Measurements from ENCODE around the gene MYOCD. TPM values are rescaled to one million over a fixed set of nuclear protein-coding genes. Genes with fewer than 3 reads are reported as not detected.

Gene MYOCD
- total RNA-seq, 6 experiments from 2014 or later = 0.07 to 2.4 (median 0.11) TPM

DNA sequence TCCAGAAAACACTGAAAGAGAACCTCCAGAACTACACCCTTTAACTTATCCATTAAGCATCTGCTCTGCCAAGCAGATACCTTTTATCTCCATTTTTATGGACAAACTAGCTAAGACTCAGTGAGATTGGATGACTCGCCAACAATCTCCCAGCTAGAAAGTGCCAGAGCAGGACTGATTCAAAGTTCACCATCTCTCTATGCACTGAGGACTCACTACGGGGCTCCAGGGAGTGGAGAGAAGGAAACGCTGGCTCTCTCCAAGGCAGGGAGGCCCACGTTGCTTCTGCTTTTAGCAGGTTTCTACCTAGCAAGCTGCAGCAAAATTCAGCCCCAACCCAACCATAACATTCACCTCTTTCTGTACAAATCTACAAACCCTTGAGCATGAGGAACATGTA, 70.8 kb downstream of the MYOCD start:
- DNase-seq (no peak), ATAC-seq (no peak)
- intact Hi-C loops (cut with DNase I) = no loop called here
- Histone ChIP-seq H3K4me1 (no peaks in the 10 kb centered on the region), H3K27me3 (no peaks in the 10 kb centered on the region), H3K9me3 (no peaks in the 10 kb centered on the region), H3K27ac (no peak overlapping the region), H3K4me3 (no peak overlapping the region), H3K36me3 (no peaks in the 10 kb centered on the region)
- TF ChIP-seq, protein P1, sequence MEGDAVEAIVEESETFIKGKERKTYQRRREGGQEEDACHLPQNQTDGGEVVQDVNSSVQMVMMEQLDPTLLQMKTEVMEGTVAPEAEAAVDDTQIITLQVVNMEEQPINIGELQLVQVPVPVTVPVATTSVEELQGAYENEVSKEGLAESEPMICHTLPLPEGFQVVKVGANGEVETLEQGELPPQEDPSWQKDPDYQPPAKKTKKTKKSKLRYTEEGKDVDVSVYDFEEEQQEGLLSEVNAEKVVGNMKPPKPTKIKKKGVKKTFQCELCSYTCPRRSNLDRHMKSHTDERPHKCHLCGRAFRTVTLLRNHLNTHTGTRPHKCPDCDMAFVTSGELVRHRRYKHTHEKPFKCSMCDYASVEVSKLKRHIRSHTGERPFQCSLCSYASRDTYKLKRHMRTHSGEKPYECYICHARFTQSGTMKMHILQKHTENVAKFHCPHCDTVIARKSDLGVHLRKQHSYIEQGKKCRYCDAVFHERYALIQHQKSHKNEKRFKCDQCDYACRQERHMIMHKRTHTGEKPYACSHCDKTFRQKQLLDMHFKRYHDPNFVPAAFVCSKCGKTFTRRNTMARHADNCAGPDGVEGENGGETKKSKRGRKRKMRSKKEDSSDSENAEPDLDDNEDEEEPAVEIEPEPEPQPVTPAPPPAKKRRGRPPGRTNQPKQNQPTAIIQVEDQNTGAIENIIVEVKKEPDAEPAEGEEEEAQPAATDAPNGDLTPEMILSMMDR (IDR thresholded peaks at IDR 0.05) = no peak
- TF ChIP-seq POLR2A (IDR thresholded peaks at IDR 0.05) = no peak
- 43% methylated on average over 4 of the region's 4 CpGs for WGBS (ENCODE audit: insufficient coverage, low coverage, low lambda C conversion rate, missing lambda C conversion rate)

DNA sequence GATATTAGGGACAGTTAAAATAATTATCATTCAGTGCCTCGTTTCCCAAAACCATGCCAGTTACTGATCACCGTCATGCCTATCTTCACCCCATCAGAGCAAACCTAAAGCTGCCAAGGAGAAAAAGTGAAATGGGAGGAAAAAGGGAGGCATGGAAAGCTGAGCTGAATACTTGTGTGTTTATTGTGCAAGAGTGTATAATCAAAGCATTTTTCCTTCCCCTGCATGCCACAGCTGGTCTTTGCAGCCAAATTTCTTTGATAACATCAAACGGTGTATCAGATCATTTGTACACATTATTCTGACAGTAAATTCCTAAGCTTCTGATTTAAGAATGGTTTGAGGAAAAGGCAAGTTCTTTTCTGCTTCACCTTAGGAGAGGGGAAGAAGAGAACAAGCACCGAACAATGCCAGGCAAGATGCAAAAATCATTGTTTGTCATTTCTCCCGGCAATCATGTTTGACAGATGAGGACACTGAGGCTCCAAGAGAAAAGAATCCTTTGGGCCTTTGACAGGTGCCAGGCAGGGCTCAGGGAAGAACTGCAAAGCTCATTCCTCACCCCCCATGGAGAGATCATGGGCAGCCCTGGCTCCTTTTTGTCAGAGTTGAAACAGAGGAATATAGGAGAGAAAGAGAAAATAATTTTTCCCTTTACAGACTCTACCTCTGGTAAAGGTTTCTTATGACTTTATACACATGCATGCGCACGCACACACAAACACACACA, 72.2 kb downstream of the MYOCD start:
- Histone ChIP-seq H3K36me3 (no peaks in the 10 kb centered on the region), H3K27ac (no peak overlapping the region), H3K9me3 (no peaks in the 10 kb centered on the region), H3K4me1 (peaks cover 0 to 5% (median 0%) of the 10 kb centered on the region in 4 donors), H3K27me3 (no peaks in the 10 kb centered on the region), H3K4me3 (no peak overlapping the region)
- TF ChIP-seq POLR2A (IDR thresholded peaks at IDR 0.05) = no peak
- TF ChIP-seq, protein P1 (IDR thresholded peaks at IDR 0.05) = no peak
- 44% methylated on average over 5 of the region's 7 CpGs for WGBS (ENCODE audit: insufficient coverage, low coverage, low lambda C conversion rate, missing lambda C conversion rate)
- no peak for ATAC-seq
- intact Hi-C loops (cut with DNase I) = no loop called here
- DNase-seq = no peak

DNA sequence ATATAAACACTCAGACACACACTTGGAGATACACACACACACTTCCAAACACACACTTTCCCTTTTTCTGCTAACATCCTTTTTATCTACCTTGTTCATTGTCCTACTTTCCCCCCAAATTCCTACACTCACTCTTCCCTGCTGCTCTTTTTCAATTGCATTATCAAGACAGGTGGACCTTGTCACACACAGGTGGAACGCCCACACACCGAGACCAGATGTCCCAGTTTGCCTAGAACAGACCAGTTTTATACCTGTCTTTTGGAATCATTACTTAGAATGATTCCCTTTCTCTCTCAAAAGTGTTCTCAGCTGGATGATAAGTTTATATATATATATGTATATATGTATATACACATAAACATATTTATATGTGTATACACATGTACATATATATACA, 72.9 kb downstream of the MYOCD start:
- 74% methylated on average over 2 of the region's 2 CpGs for WGBS (ENCODE audit: insufficient coverage, low coverage, low lambda C conversion rate, missing lambda C conversion rate)
- Histone ChIP-seq H3K27ac (no peak overlapping the region), H3K4me3 (no peak overlapping the region), H3K36me3 (no peaks in the 10 kb centered on the region), H3K4me1 (peaks cover 0 to 5% (median 0%) of the 10 kb centered on the region in 4 donors), H3K27me3 (no peaks in the 10 kb centered on the region), H3K9me3 (no peaks in the 10 kb centered on the region)
- intact Hi-C loops (cut with DNase I) = no loop called here
- DNase-seq (no peak), ATAC-seq (no peak)
- TF ChIP-seq POLR2A (IDR thresholded peaks at IDR 0.05) = no peak
- TF ChIP-seq, protein P1 (IDR thresholded peaks at IDR 0.05) = no peak

- Histone ChIP-seq H3K36me3 (no peaks in the 10 kb centered on the region), H3K27me3 (no peaks in the 10 kb centered on the region), H3K4me3 (no peak overlapping the region), H3K27ac (no peak overlapping the region), H3K9me3 (no peaks in the 10 kb centered on the region), H3K4me1 (peaks cover 0 to 5% (median 0%) of the 10 kb centered on the region in 4 donors)
- TF ChIP-seq POLR2A (IDR thresholded peaks at IDR 0.05) = no peak
- TF ChIP-seq, protein P1 (IDR thresholded peaks at IDR 0.05) = no peak
- intact Hi-C loops (cut with DNase I) = no loop called here
- ATAC-seq = no peak
- 47% methylated on average over 4 of the region's 4 CpGs for WGBS (ENCODE audit: insufficient coverage, low coverage, low lambda C conversion rate, missing lambda C conversion rate)
- DNase-seq = no peak
Measured at GRCh38 chr17:12739500-12739899, 73.8 kb downstream of the MYOCD start.

Data from right lobe of liver (tissue), 6 donors.